HG03159 (cell line): Measurements from ENCODE around the gene TMTC2.

Experiments used
- ATAC-seq: cut with Tn5 transposase; IDR thresholded peaks from one replicate; pipeline ENCODE4 v1.9.1; 2021; ENCODE audit warnings: mild to moderate bottlenecking, moderate library complexity; ENCODE audit not compliant: unreplicated experiment

TMTC2 gene

DNA sequence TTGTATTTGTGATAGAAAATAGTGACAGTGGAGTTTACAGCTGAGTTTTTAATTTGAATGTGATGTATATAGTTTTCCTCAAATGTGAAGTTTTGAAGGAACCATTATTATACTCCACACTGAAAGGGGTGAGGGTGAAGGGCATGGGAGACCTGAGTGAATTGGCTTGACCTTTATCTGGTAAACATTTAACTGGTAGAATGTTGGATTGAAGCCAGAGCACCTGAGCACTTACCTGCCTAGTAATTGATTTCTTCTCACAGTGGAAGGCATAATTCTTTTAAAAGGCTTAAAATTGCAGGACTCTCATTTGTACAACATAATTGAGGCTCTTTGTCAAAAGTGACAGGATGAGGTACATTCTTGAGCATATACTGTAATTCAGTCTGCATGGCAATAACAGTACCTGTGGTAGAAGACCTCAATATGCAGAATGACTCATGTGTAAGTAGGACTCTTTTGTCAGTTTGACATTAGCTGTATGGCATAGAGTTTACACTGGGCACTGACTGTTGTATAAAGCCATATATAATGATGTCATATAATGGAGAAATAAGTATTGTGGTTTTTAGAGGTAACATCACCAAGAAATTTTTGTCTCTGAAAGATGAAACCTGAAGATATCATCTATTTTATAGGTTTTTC is 309.6 kb downstream of the TMTC2 start:
- peak; percentile 82 for ATAC-seq

DNA sequence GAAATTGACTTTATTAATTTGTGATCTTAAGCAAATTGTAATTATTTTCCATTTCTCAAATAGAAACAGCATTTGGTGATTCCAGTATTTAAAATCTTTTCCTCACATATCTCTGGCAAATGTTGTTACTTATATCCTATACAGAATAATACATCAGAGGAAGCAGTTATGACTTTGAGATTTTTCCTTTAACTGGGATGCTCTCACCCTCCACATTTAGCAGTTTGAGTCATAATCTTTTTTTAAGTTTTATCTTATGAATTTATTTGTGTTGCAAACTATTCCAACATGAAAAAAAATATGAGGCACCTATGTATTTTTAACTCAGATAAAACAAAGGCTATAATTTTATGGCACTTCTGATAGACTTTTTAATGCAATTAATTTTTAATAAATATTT is 311.8 kb downstream of the TMTC2 start:
- no peak for ATAC-seq

DNA sequence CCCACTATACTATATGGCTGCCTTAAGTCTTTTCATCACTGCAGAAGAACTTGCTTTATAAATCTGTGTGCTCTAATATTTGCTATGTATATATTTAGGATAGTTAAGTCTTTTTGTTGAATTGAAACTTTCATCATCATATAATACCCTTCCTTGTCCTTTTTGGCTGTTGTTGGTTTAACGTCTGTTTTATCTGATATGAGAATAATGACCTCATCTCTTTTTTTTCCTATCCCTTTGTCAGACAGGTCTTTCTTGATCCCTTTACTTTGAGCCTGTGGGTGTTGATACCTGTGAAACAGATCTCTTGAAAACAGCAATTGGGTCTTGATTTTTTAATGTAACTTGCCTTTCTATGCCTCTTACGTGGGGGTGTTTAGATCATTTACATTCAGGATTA is 316.3 kb downstream of the TMTC2 start:
- no peak for ATAC-seq

DNA sequence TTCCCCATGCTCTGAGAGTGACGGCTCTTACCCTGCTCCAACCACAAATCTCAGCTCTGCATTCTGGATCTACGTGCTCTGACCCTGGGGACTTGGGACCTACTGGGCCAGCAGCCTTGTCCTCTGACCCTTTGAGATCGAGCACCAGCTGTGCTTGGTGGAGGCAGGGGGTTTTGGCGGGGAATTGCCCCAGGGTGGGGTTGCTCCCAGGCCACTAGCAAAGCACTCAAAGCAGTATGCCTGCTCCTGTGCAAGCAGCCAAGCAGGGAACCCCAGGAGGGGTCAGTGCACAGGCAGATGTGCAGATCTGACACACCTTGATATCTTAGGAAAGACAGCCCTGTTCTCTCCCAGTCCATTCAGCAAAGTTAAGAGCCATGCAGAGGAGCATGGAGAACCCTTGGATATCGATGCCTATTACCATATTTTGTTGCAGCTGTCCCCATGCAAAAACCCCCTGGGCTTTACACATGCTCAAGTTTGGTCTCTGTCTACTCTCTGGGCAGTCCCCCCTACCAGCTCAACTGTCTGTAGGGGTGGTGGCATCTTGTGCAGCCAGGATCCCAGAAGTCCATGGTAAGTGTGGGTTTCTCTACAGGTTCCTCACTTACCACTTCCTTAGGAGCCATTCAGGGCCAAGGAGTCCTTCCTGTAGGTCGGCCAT is 319.0 kb downstream of the TMTC2 start:
- no peak for ATAC-seq

DNA sequence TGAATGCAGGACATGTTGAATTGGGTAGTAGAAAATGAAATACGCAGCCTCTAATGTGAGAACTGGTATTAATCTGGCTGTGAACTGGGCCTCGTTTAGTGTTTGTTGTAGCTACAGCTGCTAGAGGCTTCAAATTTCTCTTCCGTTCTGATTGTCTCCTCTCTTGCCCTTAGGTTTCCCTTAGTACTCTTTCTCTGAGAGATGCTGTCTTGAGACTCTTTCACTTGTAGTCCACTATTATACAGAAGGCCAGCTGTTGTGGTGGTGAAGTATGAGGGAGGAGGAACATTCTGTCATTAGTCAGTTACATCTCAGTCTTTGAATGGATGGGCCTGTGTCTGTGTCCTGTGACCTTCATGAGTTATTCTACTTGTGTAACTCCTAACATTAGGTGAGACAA is 322.0 kb downstream of the TMTC2 start:
- ATAC-seq = no peak

DNA sequence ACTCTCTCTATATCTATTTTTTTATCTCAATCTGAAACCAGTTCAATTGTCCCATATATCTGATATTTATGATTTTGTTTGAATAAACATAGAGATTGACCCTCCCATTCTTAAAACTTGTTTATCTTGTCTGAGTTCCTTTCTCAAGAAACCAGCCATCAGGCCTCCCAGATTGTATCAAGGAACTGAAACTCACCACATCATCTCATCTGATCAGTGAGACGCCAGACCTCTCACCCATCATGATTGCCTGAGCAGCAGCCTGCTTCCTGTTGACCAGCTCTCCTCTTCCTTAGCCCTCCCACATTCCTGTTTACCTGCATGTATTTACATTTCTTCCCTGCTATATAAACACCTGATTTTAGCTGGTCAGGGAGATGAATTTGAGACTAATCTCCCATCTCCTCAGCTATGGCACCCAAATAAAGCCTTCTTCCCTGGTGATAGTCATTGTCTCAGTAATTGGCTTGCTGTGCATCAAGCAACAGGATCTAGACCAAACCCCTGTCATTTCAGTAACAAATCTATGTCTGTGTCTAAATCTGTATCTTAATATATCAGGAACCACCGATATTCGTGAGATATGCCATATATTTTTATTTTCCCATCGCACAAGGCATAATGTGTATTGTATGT is 323.6 kb downstream of the TMTC2 start:
- ATAC-seq = no peak

DNA sequence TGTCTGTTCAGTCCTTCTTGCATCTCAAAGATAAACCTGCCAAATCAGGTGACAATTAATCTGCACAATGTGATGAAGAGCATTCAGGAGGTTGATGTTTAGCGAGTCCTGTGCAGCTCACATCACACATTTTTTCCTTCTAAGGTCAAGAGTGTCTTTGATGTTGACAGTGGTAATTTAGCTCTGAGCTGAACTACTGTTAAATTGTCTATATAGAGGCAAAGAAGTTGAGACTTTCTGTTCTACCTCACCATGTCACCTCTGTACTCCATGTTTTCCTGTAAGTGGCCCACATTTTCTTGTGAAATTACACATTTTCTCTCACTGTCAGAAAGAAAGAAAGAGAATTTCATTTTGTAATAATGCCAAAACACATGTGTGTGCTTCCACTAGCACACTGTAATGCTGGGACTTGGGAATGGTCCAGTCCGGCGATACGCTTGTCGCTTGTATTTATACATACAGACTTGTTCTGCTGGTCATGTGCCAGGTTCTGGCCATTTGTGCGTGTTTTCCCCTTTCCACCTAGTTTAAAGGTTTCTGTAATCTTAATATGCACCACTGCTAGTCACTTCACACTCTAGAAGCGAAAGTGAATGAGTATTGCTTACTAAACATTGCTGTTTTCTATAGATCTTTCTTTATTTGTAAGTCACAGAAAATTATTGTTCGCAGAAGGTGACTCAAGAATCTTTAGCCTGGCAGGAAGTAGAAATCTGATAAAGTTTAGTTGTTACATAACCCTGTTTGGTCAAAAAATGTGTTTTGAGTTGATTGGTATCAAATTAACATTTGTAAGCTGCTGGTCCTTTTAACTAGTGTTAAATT is 328.9 kb downstream of the TMTC2 start:
- ATAC-seq = no peak

DNA sequence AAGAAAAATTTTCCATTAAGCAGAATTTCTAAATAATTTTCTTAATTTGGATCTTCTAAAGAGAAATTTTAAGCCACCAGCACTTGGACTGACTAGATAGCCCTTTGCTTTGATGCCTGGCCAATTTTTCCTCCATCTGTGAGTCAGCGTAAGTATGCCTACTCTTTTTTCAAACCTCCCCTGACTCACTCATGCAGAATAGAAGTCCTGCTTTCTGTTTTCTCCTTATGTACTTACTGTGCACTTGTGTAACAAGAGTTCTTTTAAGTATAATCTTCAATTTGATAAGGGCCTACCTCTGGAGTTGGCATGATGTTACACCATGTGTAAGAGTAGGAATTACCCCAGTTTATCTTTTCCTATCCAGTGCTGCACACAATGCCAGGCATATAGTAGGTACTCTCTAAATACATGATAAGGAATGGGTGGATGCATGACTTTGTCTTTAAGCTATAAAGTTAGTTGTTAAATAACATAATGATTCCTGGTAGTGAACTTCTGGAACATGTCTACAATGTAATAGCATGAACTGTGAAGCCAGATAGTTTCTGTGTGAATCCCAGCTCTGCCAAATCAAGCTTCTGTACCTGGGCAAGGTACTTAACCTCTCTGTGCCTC is 329.6 kb downstream of the TMTC2 start:
- ATAC-seq = no peak

DNA sequence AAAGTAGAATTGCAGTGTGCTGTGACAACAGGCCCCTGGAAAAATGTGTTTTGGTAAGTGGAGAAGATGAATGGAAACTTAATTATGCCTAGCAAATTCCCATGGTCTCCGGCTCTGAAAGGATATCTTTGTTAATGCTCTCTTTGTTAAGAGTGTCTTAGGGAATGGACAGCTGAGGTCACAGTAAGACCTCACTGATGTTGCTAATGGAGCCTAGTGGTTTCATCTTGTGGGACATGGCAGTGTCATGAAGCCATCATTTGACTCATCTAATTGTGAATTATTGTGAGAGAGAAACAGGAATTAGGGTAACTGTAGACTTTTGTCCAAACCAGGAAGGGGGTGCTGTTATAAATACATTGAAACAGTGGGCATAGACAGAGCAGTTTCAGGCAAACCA is 330.3 kb downstream of the TMTC2 start:
- ATAC-seq = no peak

DNA sequence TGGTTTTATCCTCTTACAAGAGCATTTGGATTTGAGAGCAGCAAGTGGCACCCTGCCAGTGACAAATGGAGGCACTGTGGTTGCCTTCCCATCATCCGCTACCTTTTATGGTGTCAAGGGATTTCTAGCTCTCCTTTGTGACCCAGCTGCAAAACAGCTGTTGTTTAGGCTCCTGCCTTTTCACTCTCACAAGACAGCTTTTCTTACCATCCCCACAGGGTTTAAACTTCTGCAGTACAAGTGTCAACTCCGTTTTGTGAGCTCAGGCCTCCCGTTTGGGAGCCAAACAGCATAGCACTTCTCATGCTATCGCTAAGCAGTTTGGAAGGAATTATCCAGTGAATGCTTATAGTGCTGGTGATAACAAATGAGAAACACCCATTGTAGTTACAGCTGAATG is 331.4 kb downstream of the TMTC2 start:
- no peak for ATAC-seq

DNA sequence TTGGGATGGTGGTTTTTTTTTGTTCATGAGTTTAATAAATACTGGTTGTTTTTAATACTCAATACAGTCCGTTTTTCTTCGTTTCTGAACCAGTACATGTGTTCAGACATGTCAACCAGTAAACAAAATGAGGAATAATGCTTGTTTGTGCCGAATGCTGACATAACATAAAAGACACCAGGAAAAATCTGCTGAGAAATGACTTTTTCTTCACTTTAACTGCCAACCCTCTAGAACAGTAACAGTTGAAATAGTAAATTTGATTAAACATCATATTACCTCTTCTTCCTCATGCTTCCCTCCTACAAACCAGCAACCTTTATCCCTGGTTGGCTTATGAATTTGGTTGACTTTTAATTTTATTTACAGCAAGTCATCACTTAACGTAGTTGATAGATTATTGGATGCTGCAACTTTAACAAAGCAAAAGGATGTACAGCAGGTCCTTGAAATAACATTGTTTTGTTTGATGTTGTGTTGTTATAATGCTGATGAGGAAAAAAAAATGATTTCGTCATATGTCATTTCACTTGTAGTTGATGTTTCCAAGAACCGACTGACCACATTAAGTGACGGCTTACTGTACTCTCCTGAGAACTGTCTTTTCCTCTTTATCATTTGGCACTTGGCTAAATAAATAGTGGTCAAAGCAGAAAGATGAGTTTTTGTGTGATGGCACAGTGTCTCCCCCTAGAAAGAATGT is 340.5 kb downstream of the TMTC2 start:
- ATAC-seq = no peak

DNA sequence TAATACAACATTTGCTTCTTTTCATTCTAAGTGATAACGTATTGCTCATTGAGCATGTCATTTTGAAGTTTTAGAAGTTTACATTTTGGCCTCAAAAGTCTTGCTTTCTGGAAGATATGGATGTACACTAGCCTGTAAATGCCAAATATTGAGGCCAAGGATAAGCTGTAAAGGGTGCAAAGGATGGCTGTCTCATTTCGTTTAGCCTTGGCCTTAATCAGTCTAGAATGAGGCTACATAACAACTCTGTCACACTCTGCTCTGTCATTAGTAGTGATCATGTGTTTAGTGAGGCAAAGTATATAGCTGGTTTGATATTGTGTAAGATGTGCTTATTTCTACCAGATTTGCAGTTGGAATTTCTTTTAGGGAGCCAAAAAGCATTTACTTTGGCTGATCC is 344.5 kb downstream of the TMTC2 start:
- no peak for ATAC-seq

DNA sequence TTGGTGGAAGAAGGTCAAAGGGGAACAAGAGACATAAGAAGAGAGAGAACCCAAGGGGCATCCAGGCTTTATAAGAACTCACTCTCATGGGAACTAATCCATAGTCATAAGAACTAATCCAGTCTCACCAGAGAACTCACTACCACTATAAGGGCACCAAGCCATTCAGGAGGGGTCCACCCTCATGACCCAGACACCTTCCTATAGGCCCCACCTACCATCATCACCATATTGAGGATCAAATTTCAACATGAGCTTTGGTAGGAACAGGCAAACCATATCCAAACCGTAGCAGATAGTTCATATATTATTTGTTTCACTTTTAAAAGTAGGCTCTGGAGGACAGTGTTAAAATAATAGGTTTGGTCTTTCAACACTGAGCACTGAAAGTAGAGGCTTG is 350.1 kb downstream of the TMTC2 start:
- ATAC-seq = no peak

DNA sequence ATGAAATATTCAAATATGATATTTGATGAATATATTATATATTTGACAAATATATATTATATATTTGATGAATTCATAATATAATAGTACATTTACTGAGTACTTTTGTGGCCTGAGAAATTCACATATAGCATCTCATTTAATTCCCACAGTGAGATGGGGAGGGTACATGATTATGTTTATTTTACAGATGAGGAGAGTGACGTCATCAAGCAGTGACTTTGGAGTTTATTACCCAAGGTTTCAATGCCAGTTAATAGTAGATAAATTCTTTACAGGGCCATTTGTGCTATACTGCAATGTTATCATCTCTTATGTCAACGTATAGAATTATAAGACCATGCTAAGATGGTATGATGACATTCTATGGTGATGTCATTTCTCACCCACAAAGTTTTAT is 352.7 kb downstream of the TMTC2 start:
- ATAC-seq = no peak

DNA sequence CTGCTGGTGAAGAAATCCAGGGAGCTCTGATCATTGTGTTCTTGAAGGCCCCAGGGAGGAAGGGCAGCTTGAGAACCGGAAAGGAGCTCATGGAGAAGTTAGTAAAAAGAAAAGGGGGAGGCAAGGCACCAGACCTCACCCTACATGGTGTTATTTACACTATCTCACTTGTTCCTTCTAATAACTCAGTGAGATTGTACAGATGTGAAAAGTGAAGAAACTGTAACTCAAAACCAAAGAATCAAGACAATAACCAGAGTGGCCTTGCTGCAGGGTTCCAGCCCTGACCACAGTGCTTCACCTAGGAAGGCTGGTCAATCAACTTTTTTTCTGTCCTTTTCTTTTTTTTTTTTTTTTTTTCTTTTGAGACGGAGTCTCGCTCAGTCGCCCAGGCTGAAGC is 353.6 kb downstream of the TMTC2 start:
- no peak for ATAC-seq

DNA sequence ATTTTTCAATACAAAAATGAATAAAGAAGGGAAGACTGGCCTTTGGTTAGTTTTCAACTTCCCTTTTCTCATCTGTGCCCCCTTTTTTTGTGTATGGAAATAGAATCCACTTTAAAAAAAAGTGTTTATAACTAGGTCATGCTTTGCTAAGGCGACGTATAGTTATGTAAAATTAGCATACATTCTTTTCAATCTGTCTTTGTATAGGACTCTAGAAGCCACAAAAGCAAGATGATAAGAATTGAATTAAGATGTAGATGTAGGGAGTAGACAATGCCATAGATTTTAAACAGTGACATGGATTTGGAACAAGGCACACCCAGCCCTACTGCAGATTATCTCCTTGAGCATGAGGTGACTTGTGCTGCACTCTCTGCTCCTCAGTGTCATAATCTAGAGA is 354.3 kb downstream of the TMTC2 start:
- no peak for ATAC-seq

DNA sequence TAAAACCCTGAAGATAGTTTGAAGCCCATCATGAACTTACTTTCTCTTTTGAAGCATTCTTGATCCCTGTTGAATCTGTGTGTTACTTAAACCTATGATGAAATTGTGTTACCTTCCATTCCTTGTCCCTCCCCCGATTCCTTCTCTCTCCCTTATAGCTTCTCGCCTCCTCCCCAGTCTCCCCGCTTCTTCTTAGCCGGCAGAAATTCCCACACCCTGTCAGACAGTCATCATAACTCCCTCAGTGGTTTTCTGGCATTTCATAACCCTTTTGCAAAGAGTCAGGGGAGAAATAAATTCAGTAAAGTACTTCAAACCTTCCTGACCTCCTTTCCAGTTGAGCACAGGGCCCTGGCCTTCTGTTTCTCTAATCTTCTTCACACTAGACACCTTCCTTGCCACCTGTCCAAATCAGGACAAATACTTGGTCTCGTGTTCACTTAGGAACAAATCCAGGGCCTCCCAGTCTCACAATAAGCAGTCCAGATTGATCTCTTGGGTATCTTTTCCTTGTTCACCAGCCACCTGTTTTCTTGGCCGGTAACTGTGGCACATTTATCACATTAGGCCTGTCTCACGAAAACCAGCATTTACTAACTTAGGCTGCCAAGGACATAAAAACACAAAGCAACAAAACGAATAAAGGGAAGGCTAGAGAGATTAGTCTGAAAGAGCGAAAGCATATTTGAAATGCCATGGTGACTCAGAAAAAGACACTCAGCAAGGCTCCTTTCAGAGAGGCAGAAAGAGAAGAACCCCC is 355.9 kb downstream of the TMTC2 start:
- ATAC-seq = no peak

DNA sequence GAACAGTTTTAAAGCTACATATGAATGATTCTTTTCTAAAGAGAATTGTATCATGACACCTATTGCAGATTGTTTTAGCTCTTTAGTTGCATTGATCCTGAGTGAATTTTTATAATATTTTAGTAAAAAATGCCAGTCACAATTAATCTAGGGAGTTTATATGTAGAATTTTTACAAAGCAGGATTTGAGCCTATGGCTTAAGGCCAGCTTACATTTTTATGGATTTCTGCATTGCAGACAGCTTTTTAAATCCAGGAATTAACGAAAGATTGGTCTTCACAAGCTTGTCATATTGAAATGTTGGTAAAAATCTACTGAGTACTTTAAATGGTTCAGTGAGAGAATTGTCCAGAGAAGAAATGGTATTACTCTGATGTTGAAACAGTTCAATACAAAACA is 358.0 kb downstream of the TMTC2 start:
- no peak for ATAC-seq

DNA sequence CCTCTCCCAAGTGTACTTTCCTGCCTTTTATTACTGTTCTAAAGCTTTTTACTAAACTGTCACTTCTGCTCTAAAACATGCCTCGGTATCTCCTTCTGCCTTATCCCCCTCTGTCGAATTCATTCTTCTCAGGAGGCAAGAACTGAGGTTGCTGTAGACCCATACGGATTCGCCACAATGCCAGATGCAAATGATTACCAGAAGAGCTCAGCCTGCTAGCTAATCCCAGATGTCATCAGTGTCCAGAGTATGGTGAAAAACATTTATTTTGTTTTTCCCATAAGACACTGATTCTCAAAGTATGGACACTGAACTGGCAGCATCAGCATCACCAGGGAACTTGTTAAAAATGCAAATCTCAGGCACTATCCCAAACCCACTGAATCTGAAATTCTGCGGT is 359.3 kb downstream of the TMTC2 start:
- ATAC-seq = no peak

DNA sequence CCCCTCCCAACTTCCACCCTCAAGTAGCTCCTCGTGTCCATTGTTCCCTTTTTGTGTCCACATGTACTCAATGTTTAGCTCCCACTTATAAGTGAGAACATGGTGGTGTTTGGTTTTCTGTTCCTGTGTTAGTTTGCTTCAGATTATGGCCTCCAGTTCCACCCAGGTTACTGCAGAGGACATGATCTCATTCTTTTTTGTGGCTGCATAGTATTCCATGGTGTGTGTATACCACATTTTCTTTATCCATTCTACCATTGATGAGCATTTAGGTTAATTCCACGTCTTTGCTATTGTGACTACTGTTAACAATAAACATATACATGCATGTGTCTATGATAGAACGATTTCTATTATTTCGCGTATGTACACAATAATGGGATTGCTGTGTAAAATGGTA is 362.6 kb downstream of the TMTC2 start:
- ATAC-seq = no peak
